GM18508 (cell line): ENCODE data around the gene REPIN1.
A peak's percentile ranks its signal among the peaks of the same experiment; 100 is the strongest.

Experiments used
- ATAC-seq: cut with Tn5 transposase; IDR thresholded peaks from one replicate; pipeline ENCODE4 v1.9.1; 2021; ENCODE audit warnings: moderate number of reproducible peaks; ENCODE audit not compliant: insufficient read depth, unreplicated experiment

The REPIN1 gene

DNA sequence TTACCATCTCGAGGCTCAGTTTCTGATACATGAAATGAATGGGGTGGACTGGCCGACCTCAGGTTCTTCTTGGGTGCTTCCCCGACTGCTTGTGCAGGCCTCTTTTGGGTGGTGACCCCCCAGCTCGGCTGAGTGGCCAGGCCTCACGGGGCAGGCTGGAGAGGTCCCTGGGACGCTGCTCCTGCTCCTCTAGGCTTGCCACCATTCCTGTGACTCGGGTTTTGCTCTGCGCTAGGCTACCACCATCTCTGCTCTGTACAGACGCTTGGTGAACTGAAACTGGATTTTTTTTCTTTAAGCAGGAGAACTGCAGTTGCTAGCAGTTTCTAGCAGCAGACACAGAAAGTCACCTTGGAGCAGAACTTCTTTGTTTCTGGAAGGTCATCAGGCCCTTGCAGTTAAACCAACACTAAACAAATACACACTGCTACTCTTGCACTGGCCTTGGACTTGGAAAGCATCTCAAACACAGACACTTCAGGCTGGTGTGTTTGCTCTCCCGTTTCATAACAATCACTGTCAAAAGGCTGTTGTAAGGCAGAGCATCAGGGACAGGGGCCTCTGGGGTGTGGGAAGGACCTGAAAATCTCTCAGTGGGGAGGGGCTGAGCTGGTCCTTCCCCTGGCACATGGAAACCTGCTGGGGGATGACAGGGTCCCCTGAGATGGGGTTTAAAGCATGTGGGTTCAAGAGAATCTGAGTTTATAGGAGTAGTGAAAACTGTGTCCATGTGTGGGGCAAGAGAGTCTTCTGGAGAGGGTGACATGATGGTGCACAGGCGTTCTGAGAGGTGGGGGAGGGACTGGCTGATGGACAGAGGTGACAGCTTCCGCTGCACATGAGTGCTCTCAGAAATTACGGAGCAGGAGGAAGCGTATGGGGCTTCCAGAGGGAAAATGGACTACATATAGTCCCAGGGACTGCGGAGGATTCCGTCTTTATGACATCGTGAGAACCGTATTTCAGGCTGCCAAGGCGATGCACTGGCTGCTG, 46.8 kb downstream of the REPIN1 start:
- ATAC-seq: no peak

DNA sequence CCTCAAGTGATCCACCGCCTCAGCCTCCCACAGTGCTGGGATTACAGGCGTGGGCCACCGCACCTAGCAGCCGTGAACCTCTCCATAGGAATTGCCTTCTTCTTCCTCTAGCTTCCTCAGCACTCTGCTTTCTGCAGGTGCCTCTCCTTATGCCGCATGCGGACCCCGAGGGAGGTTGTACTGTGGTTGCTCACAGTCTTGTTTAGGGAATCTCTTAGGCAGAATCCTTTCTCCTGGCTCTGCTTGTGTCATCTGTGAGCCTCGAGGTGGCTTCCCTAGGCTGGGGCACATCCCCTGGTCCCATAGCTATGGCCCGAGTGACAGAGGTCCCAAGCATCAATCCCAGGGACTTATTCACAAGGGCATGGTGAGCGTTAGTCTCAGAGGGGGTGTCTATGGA, 48.6 kb downstream of the REPIN1 start:
- no peak for ATAC-seq

DNA sequence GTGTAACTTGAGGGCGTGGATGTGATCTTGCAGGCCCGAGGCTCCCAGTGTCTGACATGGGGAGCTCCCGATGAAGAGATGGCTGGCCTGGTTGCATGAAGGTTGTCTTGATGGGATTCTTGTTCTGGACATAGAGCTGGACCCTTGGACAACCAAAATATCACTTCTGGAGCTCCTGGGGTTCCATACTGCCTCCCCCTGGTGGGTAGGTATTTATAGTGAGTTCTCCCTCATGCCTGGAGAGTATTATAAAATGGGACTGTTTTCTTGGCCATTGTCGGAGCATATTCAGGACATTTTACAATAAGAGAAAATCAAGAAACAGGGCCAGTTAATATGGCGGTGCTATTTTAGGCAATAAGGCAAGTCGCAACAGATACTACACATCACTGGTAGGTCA, 49.2 kb downstream of the REPIN1 start:
- no peak for ATAC-seq

DNA sequence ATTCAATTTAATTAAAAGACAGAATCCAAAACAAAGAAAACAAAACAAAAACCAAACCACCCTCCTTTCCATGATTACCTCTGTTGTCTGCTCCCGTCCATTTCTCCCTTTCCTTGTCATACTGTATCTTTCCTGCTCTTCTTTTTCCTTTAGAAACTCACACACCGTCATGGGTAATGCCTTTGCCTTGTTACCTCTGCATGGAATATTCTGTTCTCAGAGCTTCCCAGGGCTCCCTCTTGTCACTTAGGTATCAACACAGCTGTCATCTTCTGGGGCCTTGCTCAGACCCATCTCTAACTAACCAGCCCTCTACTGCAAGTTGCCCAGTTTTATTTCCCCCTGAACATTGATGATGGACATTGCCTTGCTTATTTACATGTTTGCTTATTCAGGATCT, 51.6 kb downstream of the REPIN1 start:
- no peak for ATAC-seq

DNA sequence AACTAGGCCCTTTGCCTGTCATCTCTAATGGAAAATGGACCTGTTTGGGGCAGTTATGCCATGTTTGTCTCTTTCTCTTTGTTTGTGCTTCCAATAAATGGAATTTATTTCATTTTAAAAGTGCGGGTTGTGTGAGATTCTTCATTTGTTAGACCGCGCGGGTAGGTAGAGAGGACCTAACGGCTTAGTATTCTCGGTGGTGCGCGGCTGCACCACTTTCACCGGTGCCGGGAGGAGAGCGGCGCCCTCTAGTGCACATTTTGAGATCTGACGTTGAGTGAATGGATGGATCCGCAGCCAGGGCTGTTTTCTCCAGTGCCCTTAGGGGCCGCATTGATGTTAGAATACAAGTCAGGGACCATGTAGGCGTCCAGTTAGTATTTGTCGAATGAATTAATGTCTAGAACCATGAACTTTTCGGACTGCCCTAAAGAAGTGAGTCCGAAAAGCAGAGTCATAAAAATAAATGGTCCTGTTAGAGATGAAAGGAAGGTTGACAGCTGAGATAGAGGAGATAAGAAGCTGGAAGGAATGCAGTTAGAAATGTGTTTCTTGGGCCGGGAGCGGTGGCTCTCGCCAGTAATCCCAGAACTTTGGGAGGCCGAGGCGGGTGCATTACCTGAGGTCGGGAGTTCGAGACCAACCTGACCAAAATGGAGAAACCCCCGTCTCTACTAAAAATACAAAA, 52.5 kb downstream of the REPIN1 start:
- peak; percentile 86 for ATAC-seq

DNA sequence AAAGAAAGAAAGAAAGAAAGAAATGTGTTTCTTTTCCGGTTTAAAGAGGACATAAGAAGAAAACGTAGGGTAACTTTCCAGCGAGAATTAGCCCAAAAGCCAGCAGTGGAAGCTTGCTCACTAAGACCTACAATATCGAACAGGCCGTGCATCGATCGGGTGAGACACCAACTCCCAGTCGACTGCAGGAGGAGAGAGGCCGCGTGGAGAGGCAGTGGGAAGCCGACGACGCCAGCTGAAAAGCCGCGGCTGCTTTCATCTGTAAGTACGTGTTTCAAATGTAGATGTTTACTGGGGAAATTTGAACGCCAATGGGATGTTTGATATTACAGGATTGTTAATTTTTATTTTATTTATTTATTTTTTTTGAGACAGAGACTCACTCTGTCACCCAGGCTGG, 53.2 kb downstream of the REPIN1 start:
- no peak for ATAC-seq
